Nephron (organoid): Measurements from ENCODE around the gene PIAS4.
A peak's percentile ranks its signal among the peaks of the same experiment; 100 is the strongest.

ENCODE experiments used
- H3K27ac Mint-ChIP-seq, 3 experiments: 2 replicates each; pipeline ENCODE4 v1.8.0; 2020; ENCODE audit warnings: mixed read lengths in 3 of 3, mild to moderate bottlenecking in 2 of 3, moderate library complexity in 1 of 3
- H3K27me3 Mint-ChIP-seq: 2 replicates; pipeline ENCODE4 v1.8.0; 2021; ENCODE audit warnings: low read depth, mild to moderate bottlenecking, moderate library complexity, mixed read lengths
- H3K36me3 Mint-ChIP-seq: 2 replicates; pipeline ENCODE4 v1.8.0; 2020; ENCODE audit warnings: low read depth, mixed read lengths
- H3K4me1 Mint-ChIP-seq: 2 replicates; pipeline ENCODE4 v1.8.0; 2020; ENCODE audit warnings: mixed read lengths
- H3K4me3 Mint-ChIP-seq, 3 experiments: 2 replicates each; pipeline ENCODE4 v1.8.0; 2020; ENCODE audit warnings: mild to moderate bottlenecking in 3 of 3, mixed read lengths in 3 of 3, moderate library complexity in 2 of 3
- H3K9me3 Mint-ChIP-seq: 2 replicates; pipeline ENCODE4 v1.8.0; 2020; ENCODE audit warnings: mixed read lengths
- TF ChIP-seq, protein P1 (sequence below), 3 experiments: fragments of 200-600 bp; sonication (generic); IDR thresholded peaks; one replicate each; pipeline ENCODE4 v1.5.0; 2021; ENCODE audit warnings: antibody characterized with exemption in 3 of 3; ENCODE audit not compliant: unreplicated experiment in 3 of 3

The PIAS4 gene

GRCh38 chr19:4059453-4059871, 51.9 kb downstream of the PIAS4 start:
- peaks cover 11% of the 10 kb centered on the region for H3K36me3 Mint-ChIP-seq

DNA sequence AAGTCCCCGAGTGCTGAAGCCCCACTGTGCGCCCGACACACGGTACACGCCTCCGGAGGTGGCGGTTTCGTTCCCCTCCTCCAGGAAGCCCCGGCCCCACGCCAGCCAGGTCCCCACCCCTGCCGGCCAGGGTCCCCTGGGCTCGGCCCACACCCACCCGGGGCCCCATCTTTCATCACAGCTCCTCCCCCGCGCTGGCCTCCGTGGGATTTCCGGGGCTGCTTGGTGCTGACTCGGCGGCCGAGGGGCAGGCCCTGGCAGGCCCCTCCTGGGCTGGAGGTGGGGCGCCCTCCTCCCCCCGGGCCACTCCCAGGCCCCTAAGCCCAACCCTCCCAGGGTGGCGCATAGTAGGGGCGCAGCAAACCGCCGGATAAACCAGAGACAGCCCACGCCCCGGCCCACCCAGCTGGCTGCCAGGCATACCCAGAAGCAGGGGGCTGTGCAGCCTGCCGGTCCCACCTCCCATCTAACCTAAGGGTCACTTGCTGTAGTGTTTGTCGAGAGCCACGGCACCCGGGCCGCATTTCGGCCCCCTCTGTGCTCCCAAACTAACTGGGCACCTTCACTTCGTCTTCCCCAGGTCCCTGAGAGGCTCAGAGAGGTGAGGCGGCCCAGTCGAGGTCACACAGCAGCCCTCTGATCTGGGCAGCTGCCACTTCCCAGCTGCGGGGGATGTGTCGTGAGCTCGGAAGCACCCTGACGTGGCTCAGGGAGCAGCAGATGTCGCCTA, 52.5 kb downstream of the PIAS4 start:
- peaks cover 10% of the 10 kb centered on the region for H3K36me3 Mint-ChIP-seq

More at GRCh38 chr19:4059453-4059871, 51.9 kb downstream of the PIAS4 start:
- Mint-ChIP-seq H3K4me3 (no peak overlapping the region), H3K27me3 (no peaks in the 10 kb centered on the region), H3K27ac (no peak overlapping the region), H3K9me3 (no peaks in the 10 kb centered on the region), H3K4me1 (peaks cover 5% of the 10 kb centered on the region)
- TF ChIP-seq, protein P1, sequence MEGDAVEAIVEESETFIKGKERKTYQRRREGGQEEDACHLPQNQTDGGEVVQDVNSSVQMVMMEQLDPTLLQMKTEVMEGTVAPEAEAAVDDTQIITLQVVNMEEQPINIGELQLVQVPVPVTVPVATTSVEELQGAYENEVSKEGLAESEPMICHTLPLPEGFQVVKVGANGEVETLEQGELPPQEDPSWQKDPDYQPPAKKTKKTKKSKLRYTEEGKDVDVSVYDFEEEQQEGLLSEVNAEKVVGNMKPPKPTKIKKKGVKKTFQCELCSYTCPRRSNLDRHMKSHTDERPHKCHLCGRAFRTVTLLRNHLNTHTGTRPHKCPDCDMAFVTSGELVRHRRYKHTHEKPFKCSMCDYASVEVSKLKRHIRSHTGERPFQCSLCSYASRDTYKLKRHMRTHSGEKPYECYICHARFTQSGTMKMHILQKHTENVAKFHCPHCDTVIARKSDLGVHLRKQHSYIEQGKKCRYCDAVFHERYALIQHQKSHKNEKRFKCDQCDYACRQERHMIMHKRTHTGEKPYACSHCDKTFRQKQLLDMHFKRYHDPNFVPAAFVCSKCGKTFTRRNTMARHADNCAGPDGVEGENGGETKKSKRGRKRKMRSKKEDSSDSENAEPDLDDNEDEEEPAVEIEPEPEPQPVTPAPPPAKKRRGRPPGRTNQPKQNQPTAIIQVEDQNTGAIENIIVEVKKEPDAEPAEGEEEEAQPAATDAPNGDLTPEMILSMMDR (IDR thresholded peaks at IDR 0.05; ENCODE audit: unreplicated experiment in 3 of 3), result no peak

DNA sequence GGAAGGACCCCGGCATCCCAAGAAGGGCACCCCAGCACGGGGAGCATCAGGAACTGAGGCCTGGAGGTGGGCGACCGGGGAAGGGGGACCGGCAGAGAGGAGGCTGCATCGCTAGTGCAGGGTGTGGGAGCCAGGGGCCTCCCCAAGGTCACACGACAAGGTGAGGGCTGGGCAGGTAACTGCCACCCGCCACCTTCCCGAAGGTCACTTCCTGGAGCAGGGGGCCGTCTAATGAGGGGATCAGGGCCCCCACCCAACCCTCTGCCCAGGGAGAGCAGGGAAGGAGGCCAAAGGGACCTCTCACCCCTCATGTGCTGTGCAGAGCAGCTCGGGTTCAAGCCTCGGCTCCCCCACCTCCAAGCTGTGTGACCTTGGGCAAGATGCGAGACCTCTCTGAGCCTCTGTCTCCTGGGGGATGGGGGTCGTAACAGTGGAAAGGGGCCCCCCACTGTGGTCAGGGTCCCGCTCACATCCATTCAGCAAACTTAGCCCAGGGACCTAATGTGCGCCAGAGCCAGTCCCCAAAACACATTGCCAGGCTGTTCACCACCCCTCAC, 53.2 kb downstream of the PIAS4 start:
- no peak overlapping the region for H3K27ac Mint-ChIP-seq
- H3K36me3 Mint-ChIP-seq, result peaks cover 6% of the 10 kb centered on the region
- H3K4me3 Mint-ChIP-seq, result no peak overlapping the region
- no peaks in the 10 kb centered on the region for H3K27me3 Mint-ChIP-seq
- H3K4me1 Mint-ChIP-seq, result peaks cover 5% of the 10 kb centered on the region
- no peaks in the 10 kb centered on the region for H3K9me3 Mint-ChIP-seq
- TF ChIP-seq, protein P1 (IDR thresholded peaks at IDR 0.05; ENCODE audit: unreplicated experiment in 3 of 3), result no peak

More for the DNA sequence above, 52.5 kb downstream of the PIAS4 start:
- TF ChIP-seq, protein P1 (IDR thresholded peaks at IDR 0.05; ENCODE audit: unreplicated experiment in 3 of 3), result no peak
- H3K4me1 Mint-ChIP-seq, result peaks cover 5% of the 10 kb centered on the region
- no peaks in the 10 kb centered on the region for H3K27me3 Mint-ChIP-seq
- H3K27ac Mint-ChIP-seq, result no peak overlapping the region
- no peaks in the 10 kb centered on the region for H3K9me3 Mint-ChIP-seq
- no peak overlapping the region for H3K4me3 Mint-ChIP-seq

DNA sequence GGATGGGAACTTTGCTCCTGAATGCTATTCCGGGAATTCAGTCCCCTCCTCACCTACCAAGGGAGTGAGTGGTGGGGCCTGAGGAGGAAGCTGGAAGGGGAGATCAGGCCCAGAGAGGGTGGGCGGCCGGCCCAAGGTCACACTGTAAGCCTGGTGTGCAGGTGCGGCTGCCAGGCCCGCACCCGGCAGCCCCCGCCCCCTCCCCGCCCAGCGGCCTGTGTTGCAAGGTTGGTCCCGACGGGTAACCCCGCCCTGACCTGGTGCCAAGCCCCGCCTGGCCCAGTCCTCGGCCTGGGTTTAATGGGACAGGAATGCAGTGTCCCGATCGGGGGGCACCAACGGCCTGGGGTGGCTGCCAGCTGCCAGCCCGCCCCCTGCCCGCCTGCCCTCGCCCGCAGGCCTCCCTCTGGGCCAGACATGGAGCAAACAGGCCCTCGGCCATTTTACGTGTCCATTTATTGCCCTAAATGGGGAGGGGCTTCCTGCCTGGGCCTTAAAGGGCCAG, 53.7 kb downstream of the PIAS4 start:
- Mint-ChIP-seq H3K4me3 (no peak overlapping the region), H3K27ac (no peak overlapping the region), H3K9me3 (no peaks in the 10 kb centered on the region), H3K27me3 (no peaks in the 10 kb centered on the region), H3K4me1 (peaks cover 5% of the 10 kb centered on the region), H3K36me3 (peaks cover 4% of the 10 kb centered on the region)
- TF ChIP-seq, protein P1 (IDR thresholded peaks at IDR 0.05; ENCODE audit: unreplicated experiment in 3 of 3), result no peak

DNA sequence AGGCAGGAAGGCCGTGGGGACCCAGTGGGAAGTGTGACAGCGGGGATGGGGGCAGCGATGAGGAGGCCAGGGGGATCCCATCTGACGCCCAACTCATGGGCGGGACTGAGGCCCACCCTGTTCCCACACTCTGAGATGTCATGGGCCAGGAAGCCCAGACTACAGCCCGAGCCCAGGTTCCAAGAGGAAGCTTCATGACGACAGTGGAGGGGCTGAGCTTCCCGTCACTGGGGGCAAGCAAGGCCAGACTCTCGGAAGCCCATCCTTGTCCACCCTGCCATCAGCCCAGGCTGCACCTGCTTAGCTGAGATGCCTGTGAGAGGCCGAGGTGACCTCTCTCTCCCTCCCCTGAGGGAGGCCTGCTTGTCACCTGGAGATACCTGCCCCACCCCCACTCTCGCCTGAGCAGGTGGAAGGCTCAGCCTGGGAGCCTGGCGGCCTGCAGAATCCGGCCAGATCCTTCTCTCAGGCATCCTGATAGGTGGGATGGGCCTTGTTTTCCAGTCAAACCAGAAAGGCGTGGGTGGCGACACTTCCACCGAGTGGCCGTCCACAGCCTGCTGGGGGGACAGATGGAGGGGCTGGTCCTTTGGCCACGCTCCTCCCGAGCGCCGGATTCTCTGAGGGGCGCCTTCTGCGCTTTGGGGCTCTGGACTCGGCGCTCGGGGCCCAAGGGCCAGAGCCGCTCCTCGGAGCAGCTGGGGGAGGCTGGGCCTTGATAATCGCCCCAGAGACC, 54.3 kb downstream of the PIAS4 start:
- Mint-ChIP-seq H3K27ac (no peak overlapping the region), H3K4me1 (peaks cover 5% of the 10 kb centered on the region), H3K27me3 (no peaks in the 10 kb centered on the region), H3K9me3 (no peaks in the 10 kb centered on the region), H3K36me3 (peaks cover 4% of the 10 kb centered on the region), H3K4me3 (peak overlapping the region; percentile 34 to 51 (median 38))
- TF ChIP-seq, protein P1 (IDR thresholded peaks at IDR 0.05; ENCODE audit: unreplicated experiment in 3 of 3), result no peak
